Prostate gland (tissue), 2 donors: ENCODE results near the gene DCC.

Experiments
- POLR2A ChIP-seq: fragments of 450-650 bp; IDR thresholded peaks from one replicate; pipeline ENCODE4 v1.6.1; 2016; ENCODE audit warnings: antibody characterized with exemption, mild to moderate bottlenecking
- POLR2AphosphoS5 ChIP-seq: sonication (generic); formaldehyde crosslinking; IDR thresholded peaks from one replicate; pipeline ENCODE4 v1.6.1; 2017; ENCODE audit warnings: antibody characterized with exemption
- TF ChIP-seq, protein P1 (sequence below), 4 experiments: fragments of 200-600 bp in 2 of 4; fragments of 450-650 bp in 2 of 4; sonication (generic) in 2 of 4; IDR thresholded peaks; 1 replicate in 3 of 4; 2 replicates in 1 of 4; pipeline ENCODE4 v1.5.1; 2016 to 2019; ENCODE audit warnings: antibody characterized with exemption in 4 of 4, mild to moderate bottlenecking in 2 of 4, moderate library complexity in 2 of 4

- TF ChIP-seq, protein P1, sequence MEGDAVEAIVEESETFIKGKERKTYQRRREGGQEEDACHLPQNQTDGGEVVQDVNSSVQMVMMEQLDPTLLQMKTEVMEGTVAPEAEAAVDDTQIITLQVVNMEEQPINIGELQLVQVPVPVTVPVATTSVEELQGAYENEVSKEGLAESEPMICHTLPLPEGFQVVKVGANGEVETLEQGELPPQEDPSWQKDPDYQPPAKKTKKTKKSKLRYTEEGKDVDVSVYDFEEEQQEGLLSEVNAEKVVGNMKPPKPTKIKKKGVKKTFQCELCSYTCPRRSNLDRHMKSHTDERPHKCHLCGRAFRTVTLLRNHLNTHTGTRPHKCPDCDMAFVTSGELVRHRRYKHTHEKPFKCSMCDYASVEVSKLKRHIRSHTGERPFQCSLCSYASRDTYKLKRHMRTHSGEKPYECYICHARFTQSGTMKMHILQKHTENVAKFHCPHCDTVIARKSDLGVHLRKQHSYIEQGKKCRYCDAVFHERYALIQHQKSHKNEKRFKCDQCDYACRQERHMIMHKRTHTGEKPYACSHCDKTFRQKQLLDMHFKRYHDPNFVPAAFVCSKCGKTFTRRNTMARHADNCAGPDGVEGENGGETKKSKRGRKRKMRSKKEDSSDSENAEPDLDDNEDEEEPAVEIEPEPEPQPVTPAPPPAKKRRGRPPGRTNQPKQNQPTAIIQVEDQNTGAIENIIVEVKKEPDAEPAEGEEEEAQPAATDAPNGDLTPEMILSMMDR (IDR thresholded peaks at IDR 0.05), result no peak
- no peak for TF ChIP-seq POLR2A
- TF ChIP-seq POLR2AphosphoS5, result no peak
Observed at GRCh38 chr18:52914148-52914547, 574.2 kb downstream of the DCC start.
